Thyroid gland (tissue), 4 donors: Measurements from ENCODE around the gene PRKAA1. TPM values are rescaled to one million over a fixed set of nuclear protein-coding genes. Genes with fewer than 3 reads are reported as not detected.
"Not testable (repeated sequence)": the region's sequence is repeated elsewhere in the genome, so short reads cannot be mapped to it uniquely, and the experiment has no call there.

ENCODE experiments used
- DNase-seq, 2 donors: peaks; one replicate each; pipeline ENCODE4 v3.0.0-alpha.2; 2019
- H3K27ac ChIP-seq, 3 donors: fragments of 200-600 bp; sonication (generic); 1 replicate in 2 of 3; 2 replicates in 1 of 3; pipeline ENCODE4 v1.5.1; 2016 to 2019; ENCODE audit warnings: mild to moderate bottlenecking in 1 of 3, moderate library complexity in 1 of 3
- H3K27me3 ChIP-seq: fragments of 200-600 bp; sonication (generic); one replicate; pipeline ENCODE4 v1.5.1; 2019
- H3K36me3 ChIP-seq, 2 donors: fragments of 200-600 bp; sonication (generic); one replicate each; pipeline ENCODE4 v1.5.1; 2016 to 2019
- H3K4me1 ChIP-seq, 2 donors: fragments of 200-600 bp; sonication (generic); one replicate each; pipeline ENCODE4 v1.5.1; 2017 to 2019
- H3K4me3 ChIP-seq, 3 donors: fragments of 200-600 bp; sonication (generic); replicated peaks in 1 of 3; 1 replicate in 2 of 3; 2 replicates in 1 of 3; pipeline ENCODE4 v1.5.1; 2016; ENCODE audit warnings: mild to moderate bottlenecking in 1 of 3
- H3K9me3 ChIP-seq: fragments of 200-600 bp; sonication (generic); one replicate; pipeline ENCODE4 v1.5.1; 2017
- CTCF ChIP-seq, 6 experiments: fragments of 200-600 bp in 3 of 6; fragments of 450-650 bp in 3 of 6; sonication (generic) in 3 of 6; IDR thresholded peaks; one replicate each; pipeline ENCODE4 v1.5.1; 2016 to 2019; ENCODE audit warnings: antibody characterized with exemption in 6 of 6, mild to moderate bottlenecking in 2 of 6, inconsistent platforms in 1 of 6, moderate library complexity in 1 of 6
- POLR2A ChIP-seq, 2 donors: fragments of 450-650 bp; IDR thresholded peaks; one replicate each; pipeline ENCODE4 v1.6.1; 2017; ENCODE audit warnings: antibody characterized with exemption in 2 of 2, mild to moderate bottlenecking in 2 of 2, moderate library complexity in 1 of 2
- WGBS, 2 donors: methylation state at CpG; one replicate each; pipeline ENCODE4 v1.1.5; 2017; 5-methylcytosine and 5-hydroxymethylcytosine counted together
- intact Hi-C: fragments of 100-400 bp; cut with DNase I; formaldehyde crosslinking; loops from one replicate; pipeline ENCODE4 v1.15.1; 2023
- total RNA-seq, 4 donors: library from RNA; depleted of rRNA; stranded (reverse); fragments of >200 nt; gene quantifications; one replicate each; pipeline ENCODE4 v1.2.3, GENCODE V29; 2016

The PRKAA1 gene
- total RNA-seq, 4 donors from 2014 or later: 83.1 to 134 (median 116) TPM

DNA sequence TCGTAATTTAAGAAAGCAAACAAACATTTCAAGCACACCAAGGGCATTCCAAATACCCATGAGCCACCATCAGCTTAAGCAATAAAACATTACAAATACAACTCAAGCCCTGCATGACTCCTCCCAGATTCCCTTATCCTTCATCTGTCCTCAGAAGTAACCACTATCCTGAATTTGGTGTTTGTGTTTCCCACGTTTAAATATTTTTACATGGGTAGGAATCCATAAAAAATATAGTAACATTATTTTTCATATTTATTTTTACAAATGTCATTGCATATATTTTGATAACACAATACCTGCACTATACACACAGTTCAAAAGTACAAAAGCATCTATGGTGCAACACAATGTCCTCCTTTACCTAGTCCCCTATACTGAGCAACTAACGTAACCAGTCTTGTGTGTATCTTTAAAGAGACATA, 6.4 kb downstream of the PRKAA1 start:
- intact Hi-C loops: no loop called here
- 76 to 78% methylated on average over 3 of the region's 3 CpGs for WGBS, 2 donors
- H3K27me3 ChIP-seq: no peaks in the 10 kb centered on the region
- TF ChIP-seq CTCF (IDR thresholded peaks at IDR 0.05): no peak
- TF ChIP-seq POLR2A (IDR thresholded peaks at IDR 0.05): no peak
- no peaks in the 10 kb centered on the region for H3K36me3 ChIP-seq
- no peak overlapping the region for H3K27ac ChIP-seq
- H3K4me3 ChIP-seq: no peak overlapping the region
- no peak for DNase-seq
- H3K4me1 ChIP-seq: peaks cover 4 to 23% of the 10 kb centered on the region in 2 donors
- H3K9me3 ChIP-seq: no peaks in the 10 kb centered on the region

DNA sequence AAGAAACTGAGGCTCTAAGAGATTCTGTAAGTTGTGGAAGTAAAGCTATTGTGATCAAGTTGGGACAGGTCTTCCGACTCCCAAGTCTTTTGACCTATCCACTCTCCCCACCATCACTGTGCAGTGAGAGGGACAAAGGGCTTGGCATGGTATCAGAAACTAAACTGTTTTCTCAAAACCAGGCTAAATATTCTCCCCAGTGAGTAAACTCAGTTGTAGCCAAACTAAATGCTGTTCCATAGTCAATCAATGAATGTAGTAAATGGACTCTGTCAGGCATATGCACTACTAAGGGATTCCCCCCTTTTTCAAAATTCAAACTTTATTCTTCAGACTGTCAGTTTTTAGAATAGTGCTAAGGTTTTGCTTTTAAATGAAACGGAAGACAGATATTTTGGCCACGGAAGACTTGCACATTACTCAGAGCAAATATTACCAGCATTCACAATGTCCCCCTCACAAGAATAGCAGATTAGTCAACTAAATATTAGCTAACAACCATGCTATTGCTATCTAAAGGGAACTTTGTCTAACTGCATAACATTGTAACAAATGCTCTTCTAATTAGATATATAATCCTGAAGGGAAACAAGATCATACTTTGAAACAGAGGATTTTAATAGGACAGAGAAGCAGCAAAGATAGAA, 7.1 kb downstream of the PRKAA1 start:
- Histone ChIP-seq H3K36me3 (no peaks in the 10 kb centered on the region), H3K27ac (no peak overlapping the region), H3K4me1 (peaks cover 4 to 17% of the 10 kb centered on the region in 2 donors), H3K27me3 (no peaks in the 10 kb centered on the region), H3K4me3 (no peak overlapping the region), H3K9me3 (no peaks in the 10 kb centered on the region)
- TF ChIP-seq CTCF (IDR thresholded peaks at IDR 0.05): no peak
- no peak for TF ChIP-seq POLR2A (IDR thresholded peaks at IDR 0.05)
- DNase-seq: no peak
- WGBS, 2 donors: 73 to 82% methylated on average over 3 of the region's 3 CpGs
- intact Hi-C loops: no loop called here

DNA sequence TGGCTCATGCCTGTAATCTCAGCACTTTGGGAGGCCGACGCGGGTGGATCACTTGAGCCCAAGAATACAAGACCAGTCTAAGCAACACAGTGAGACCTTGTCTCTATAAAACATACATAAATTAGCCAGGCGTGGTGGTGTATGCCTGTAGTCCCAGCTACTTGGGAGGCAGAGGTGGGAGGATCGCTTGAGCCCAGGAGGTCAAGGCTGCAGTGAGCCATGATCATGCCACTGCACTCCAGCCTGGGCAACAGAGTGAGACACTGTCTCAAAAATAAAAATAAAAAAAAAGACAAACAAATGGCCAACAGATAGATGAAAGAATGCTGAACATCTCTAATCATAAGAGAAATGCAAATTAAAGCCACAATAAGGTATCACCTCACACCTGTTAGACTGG, 9.2 kb downstream of the PRKAA1 start:
- H3K27ac ChIP-seq, intact Hi-C loops, H3K9me3 ChIP-seq, H3K4me1 ChIP-seq, H3K4me3 ChIP-seq, DNase-seq, H3K36me3 ChIP-seq, H3K27me3 ChIP-seq: not testable (repeated sequence)
- 98 to 99% methylated on average over 5 of the region's 5 CpGs for WGBS, 2 donors

DNA sequence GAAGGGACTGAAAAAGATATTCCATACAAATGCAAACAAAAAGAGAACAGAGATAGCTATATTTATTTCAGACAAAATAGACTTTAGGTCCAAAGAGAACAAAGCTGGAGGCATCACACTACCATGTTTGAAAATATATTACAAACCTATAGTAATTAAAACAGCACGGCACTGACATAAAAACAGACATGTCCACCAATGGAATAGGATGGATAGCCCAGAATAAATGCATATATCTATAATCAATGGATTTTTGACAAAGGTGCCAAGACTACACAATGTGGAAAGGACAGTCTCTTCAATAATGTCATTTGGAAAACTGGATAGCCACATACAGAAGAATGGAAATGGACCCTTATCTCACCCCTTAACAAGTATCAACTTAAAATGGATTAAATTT, 10.2 kb downstream of the PRKAA1 start:
- intact Hi-C loops: no loop called here
- no peaks in the 10 kb centered on the region for H3K27me3 ChIP-seq
- TF ChIP-seq POLR2A (IDR thresholded peaks at IDR 0.05) (no peak), CTCF (IDR thresholded peaks at IDR 0.05) (no peak)
- no peak overlapping the region for H3K4me3 ChIP-seq
- H3K4me1 ChIP-seq: peaks cover 0 to 10% of the 10 kb centered on the region in 2 donors
- no peaks in the 10 kb centered on the region for H3K36me3 ChIP-seq
- H3K27ac ChIP-seq: no peak overlapping the region
- DNase-seq: no peak
- WGBS, 2 donors: 98 to 100% methylated on average over 1 of the region's 1 CpG
- no peaks in the 10 kb centered on the region for H3K9me3 ChIP-seq

DNA sequence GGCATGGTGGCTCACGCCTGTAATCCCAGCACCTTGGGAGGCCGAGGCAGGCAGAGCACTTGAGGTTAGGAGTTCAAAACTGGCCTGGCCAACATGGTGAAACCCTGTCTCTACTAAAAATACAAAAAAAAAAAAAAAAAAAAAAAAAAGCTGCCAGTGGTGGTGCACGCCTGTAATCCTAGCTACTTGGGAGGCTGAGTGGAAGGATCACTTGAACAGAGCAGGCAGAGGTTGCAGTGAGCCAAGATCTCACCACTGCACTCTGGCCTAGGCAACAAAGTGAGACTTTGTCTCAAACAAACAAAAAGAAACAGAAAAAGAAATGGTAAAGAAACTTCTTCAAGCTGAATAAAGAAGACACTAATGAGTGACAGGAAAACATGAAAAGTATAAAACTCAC, 11.5 kb downstream of the PRKAA1 start:
- H3K27me3 ChIP-seq, H3K36me3 ChIP-seq, intact Hi-C loops, H3K27ac ChIP-seq, H3K4me3 ChIP-seq, H3K4me1 ChIP-seq, DNase-seq, H3K9me3 ChIP-seq: not testable (repeated sequence)
- 97 to 98% methylated on average over 3 of the region's 3 CpGs for WGBS, 2 donors

DNA sequence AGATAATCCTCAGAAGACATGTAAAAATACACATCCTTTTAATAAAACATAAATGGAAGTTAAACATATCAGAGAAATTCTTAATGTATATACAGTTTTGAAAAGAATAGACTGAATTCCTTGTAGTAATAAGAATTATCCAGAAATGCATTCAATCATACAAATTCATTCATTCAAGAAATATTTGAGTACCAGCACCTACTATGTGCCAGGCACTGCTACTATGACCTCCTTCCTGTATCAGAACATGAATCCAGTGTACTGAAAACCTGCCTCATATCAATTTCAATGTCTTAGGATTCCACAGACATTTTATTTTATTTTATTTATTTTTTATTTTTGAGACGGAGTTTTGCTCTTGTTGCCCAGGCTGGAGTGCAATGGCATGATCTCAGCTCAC, 13.3 kb downstream of the PRKAA1 start:
- intact Hi-C loops: no loop called here
- Histone ChIP-seq H3K4me1 (peaks cover 0 to 4% of the 10 kb centered on the region in 2 donors), H3K36me3 (no peaks in the 10 kb centered on the region), H3K4me3 (no peak overlapping the region), H3K27ac (no peak overlapping the region), H3K27me3 (no peaks in the 10 kb centered on the region), H3K9me3 (no peaks in the 10 kb centered on the region)
- WGBS, 2 donors: 83 to 89% methylated on average over 1 of the region's 1 CpG
- TF ChIP-seq POLR2A (IDR thresholded peaks at IDR 0.05) (no peak), CTCF (IDR thresholded peaks at IDR 0.05) (no peak)
- no peak for DNase-seq
